Activated CD4-positive, alpha-beta T cell treated with anti-CD3 and anti-CD28 coated beads, Interleukin-2, amount 50 U/mL, for 24 hours (primary cell): Measurements from ENCODE around the gene ACOX1.
A peak's percentile ranks its signal among the peaks of the same experiment; 100 is the strongest.

Experiments used
- DNase-seq, 2 donors: peaks; one replicate each; pipeline ENCODE4 v3.0.0-alpha.2; 2020; ENCODE audit warnings: low read depth in 1 of 2, low spot score in 1 of 2

Gene ACOX1

DNA sequence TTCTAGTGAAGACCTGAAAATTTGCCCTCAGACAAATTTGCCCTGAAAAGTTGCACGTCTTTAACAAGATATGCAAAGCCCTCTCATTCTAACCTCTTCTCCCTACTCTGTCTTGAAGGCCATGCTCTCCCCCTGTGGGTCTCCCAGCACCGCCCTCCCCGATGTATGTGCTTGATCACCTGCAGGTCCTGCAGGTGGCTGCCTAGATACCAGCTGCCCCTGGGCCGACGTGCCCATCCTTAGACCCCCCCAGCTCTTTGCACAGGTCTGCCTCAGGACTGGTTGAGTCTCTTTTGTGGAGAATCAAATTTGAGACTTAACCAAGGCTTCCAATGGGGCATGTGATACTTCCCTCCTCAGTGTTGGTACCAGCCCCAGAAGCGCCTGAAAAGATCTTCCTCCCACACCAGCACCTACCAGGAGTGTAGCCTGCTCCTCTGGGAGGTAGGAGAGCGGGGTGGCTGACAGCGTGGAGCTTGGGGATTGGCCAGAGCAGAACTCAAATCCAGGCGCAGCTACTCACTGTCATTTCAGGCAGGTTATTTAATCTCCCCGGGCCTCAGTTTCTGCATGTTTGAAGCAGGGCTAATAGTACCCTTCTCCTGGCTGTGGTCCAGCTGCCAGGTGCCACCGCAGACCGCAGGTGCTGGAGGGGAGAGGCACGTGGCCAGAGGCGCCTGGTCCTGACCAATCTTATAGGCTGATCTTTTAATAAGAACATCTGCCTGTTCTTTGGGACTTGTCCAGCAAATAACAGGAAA lies 69.7 kb downstream of the ACOX1 start:
- no peak for DNase-seq

DNA sequence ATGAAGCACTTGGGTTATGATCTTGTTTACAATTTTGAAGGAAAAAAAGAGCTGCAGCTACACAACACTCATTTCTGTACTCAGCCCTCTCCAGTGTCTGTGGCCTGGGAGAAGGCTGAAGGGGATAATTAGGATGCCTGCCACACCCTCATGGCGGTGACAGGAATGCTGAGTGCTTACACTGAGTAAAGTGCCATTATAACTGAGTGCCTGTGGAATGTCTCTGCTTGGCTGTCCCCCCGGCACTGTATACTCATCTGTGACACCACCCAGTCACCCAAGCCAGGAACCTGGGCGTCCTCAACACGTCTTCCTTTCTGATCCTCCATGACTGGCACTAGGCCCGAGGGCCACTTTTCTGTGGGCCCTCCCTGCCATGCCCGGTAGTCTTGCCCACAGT lies 70.8 kb downstream of the ACOX1 start:
- DNase-seq = no peak

DNA sequence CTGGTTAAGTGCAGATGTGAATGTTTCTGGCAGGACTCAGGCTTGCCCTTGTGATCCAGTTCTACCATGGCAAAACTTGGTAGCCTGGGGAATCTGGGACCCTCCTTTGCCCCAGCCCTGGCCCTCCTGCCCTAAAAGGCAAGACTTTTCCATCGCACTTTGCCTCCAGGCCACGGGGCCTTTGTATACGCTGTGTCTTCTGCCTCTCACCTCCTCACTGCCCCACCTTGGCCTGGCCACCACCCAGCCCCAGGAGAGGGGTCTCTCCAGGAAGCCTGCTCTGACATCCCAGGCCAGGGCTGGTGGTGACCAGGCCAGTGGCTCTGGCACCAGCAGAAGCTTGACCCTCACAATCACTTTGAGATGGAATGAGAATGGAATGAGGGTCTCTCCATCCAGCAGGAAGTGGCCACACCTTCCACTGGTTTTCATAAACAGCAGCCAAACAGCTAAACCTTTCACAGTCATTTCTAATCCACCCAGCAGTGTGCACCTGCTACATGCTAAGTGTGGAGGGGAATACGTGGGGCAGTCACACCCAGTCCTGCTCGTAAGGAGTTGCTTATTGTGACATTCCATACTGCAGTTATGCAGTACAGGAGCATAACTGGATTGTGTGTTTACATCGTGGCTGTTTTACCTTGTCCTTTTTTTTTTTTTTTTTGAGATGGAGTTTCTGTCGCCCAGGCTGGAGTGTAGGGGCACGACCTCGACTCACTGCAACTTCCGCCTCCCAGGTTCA lies 72.7 kb downstream of the ACOX1 start:
- DNase-seq = no peak

DNA sequence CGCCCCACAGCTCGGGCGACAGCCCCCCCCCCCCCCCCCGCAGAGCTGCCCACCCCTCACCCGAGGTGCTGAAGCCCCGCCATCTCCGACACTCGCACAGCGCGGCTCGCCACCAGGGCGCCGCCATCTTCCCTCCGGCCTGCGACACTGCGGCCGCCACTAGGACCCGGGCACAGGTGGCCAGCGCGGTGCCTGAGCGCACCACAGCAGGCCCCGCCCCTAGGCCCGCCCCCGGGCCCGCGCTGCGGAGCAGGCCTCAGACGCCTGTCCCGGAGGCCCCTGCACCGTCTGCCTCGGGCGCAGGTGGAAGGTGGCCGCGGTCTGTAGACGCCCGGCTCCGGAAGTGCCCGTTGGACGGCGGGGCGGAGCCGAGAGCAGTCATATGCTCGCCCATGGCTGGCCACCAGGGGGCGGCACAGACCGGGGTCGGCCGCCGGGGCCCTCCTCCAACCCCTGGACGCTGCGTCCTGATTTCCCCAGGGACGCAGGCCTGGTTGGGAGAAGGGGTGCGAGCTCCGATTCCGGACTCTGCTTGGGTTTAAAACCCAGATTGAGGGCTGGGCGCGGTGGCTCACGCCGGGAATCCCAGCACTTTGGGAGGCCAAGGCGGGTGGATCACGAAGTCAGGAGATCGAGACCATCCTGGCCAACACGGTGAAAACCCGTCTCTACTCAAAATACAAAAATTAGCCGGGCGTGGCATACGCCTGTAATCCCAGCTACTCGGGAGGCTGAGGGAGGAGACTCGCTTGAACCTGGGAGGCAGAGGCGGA lies 74.0 kb downstream of the ACOX1 start, which contains the start of gene MRPL38:
Gene MRPL38, minus strand, starts transcription at position 136 of the 773 bp plus-strand sequence. Its CDS starts 9 bp downstream, at position 127.
- peak; percentile 91 to 92 for DNase-seq

DNA sequence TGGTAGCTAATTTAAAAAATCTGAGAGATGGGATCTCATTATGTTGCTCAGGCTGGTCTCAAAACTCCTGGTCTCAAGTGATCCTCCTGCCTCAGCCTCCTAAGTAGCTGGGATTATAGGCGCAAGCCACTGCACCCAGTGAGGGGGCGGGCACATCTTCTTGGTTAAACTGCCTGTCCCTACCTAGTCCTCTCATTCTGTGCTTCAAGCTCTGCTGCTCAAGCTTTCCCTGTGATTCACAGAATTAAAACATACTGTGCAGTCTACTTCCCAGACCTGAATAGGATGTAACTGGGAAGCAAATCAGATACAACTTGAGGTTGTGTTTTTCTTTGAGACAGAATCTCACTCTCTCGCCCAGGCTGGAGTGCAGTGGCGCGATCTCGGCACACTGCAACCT lies 76.6 kb downstream of the ACOX1 start:
- DNase-seq = no peak

DNA sequence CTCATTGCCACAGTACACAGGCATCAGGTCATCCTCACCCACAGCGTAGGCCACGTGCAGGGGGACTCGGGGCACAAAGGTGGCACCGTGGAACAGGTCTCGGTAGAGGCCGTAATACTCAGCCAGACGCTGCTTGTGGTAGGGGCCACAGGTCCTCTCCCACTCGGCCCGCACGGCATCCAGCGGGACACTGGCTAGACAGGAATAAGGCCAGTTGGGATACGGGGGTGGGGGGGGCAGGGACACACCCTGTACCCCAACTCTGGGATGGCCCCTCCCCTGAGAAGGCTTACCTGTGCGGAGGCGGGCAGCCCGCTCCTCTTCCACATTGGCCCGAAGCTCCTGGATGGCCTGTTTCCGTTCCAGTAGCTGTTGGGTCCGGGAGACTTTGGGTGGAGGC lies 77.2 kb downstream of the ACOX1 start:
- DNase-seq = no peak

DNA sequence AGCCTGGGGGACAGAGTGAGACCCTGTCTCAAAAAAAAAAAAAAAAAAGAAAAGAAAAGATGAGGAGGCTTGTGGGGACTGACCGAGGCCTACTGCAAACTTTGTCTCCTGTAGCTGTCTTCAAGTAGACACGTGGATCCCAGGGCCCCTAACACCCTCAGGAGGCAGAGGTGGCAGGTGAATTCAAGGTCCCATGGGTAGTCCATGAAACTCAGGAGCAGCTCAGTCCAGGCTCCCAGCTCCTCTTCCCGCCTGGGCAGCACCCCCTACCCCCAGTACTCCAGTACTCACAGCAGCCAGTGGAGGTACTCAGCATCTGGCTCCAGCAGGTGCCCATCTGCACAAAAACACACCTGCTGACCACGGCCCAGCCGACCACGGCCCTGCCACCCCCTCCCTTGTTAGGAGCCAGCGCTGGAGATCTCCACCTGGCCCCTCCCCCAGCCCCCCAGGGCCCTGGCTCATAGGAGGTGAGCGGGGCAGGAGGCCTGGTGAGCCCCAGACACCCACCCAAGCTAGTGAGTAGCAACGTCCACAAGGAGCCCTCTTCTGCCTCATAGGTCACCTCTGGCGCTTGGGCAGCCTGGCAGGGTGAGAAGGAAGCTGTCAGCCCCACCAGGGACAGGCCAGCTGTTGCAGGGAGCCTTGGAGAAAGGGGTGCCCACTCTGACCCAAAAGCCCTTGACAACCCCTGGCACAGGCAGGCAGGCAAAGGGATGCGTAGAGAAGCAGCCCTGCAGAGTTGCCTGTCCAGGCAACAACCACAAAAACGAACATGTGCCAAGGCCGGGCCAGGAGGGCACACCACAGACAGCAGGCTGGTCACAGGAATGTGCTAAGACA lies 78.1 kb downstream of the ACOX1 start:
- no peak for DNase-seq

DNA sequence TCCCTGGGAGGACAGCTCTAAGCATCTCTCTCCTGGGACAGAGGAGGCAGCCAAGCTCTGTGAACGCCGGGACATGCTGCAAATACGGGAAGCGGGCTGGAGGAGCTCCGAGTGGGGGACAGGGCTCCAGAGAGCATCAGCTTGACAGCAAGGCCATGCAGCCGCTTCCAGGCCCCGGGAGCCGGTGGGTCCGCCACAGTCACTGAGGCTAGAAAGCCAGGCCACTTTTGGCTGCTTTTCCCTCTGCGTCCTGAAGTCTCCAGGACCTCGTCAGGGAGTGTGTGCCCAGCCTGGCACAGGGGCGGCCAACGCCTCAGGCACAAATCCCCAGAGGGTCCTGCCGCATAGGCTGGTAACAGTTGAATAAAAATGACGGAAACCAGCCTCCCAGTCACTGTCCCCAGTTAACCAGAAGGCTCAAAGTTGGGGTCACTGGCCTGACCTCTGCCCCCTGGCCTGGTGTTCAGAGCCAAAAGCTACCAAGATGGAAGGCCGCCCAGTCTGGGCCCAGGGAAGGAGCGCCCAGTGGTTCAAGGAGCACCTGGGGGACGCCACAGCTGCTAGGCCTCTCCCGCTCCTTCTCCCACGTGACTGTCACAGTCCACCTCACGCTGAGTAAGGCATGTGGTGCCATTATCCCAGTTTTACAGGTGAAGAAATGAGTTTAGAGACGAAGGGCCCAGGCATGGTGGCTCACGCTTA lies 79.0 kb downstream of the ACOX1 start:
- no peak for DNase-seq

DNA sequence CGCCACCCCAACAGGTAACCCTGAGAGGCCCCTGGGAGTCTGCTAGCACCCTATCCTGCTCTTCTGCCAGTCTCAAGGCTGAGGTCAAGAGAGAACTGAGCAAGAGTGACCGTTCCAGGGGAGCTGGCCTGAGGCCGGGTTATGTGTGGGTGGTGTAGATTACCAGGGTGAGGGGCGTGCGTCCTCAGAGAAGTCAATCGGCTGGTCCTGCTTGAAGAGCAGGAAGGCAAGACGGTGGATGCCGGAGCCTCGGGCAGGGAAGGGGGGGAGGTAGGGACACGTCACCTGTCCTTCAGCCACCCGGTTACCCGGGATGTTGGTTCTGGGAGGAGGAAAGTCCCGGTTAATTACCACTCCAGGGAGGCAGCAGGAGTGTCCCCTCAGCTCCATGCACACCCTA lies 79.6 kb downstream of the ACOX1 start:
- no peak for DNase-seq

DNA sequence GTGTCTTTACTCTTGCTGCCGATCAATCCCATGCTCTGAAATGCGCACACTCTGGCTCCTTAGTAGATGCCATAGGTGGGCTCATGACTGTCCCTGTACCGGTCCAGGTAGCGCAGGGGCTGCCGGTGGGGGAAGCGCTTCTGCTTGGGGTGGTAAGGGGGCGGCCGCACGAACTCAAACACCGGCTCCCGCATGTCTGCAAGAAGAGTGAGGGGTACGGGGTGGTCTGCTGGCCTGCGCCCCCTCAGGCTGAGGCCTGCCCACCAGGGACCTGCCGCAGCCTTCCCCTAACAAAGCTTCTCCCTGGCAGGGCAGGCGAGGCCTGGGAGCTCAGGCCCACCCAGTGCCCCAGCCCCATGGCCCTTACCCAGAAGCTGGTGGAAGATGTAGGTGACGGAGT lies 80.2 kb downstream of the ACOX1 start:
- no peak for DNase-seq

DNA sequence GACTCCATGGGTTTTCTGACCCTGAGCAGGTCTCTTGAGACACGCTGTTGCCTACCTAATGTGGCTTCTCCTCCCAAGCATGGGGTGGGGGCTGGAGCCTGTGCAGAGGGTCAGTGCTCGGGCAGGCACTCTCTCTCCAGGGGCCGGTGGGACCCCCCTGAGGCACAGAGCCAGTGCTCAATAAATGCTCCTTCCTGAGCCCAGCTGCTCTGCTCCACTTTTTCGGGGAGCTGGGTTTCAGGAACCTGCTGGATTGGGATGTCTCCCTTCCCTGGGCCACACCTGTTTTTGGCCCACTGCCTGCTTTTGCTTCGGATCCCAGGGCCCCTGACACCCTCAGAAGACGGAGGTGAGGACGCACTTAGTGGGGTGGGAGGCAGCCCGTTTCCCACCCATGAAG lies 80.9 kb downstream of the ACOX1 start:
- no peak for DNase-seq

DNA sequence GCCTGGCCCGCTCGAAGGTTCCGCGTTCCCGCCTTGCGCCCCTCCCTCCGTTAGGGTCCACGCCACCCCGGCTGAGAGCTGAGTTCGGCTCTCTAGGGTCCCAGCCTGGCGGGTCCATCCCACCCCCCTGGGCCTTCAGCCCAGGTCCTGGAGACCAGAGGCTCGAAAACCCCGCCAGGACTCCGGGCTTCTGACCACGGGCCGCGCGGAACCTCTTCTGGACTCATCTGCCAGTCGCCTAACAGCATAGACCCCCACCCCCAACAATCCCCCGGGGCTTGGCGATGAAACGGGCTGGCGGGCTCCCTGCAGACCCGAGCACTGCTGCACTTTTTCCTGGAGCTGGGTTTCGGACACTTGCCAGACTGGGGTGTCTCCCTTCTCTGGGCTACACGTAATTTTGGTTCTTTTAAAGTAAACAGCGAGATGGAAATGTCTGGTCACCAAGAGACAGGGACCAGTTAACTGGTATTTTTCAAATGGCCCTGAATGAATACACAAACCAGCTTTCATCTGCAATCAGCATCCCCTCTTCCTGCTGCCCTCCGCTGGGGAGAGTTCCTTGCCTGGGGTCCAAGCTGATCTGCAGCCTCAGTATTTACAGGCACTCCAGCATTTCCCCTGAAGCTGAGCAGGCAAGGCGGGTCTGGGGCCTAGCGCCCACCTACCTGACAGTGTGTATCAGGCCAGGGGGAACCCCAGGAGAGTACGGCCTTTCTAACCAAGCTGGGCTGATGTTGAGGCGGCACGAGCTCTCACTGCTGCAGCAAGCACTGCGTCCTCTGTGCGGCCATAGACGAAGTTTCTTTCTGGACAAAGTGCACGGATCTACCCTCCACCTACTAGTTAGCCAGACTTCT lies 81.6 kb downstream of the ACOX1 start:
- DNase-seq = no peak

DNA sequence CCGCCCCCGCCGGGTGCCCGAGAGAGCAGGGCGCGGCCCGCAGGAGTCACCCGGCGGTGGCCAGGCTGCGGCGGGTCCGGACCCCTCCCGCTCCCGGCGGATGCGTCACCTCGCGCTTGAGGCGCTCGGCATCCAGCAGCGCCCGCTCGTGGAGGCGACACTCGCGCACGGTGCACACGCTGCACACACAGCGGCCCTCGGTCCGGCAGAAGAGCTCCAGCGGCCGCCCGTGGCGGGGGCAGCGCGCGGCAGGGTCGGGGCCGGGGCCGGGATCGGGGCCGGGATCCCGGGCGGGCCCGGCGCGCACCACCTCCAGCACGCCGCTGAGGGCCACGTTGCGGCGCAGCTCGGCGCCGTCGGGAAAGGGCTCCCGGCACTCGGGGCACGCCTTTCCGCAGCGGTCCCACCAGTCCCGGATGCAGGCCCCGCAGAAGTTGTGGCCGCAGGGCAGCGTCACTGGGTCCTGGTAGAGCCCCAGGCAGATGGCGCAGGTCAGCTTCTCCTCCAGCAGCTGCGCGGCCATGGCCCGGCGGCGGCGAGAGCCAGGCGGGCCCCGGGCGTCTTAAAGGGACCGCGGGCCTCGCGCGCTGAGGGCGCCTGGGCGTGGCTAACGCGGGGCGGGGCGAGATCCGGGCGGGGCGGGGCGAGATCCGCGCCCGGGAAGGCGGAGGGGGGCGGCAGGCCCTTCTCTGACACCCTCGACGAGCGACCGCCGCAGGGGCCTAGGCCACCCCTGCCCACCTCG lies 82.4 kb downstream of the ACOX1 start, which contains the start of gene TRIM65:
Gene TRIM65, minus strand, starts transcription at position 537 of the 745 bp plus-strand sequence. Its CDS starts 14 bp downstream, at position 523.
- DNase-seq = peak; percentile 66 to 68

DNA sequence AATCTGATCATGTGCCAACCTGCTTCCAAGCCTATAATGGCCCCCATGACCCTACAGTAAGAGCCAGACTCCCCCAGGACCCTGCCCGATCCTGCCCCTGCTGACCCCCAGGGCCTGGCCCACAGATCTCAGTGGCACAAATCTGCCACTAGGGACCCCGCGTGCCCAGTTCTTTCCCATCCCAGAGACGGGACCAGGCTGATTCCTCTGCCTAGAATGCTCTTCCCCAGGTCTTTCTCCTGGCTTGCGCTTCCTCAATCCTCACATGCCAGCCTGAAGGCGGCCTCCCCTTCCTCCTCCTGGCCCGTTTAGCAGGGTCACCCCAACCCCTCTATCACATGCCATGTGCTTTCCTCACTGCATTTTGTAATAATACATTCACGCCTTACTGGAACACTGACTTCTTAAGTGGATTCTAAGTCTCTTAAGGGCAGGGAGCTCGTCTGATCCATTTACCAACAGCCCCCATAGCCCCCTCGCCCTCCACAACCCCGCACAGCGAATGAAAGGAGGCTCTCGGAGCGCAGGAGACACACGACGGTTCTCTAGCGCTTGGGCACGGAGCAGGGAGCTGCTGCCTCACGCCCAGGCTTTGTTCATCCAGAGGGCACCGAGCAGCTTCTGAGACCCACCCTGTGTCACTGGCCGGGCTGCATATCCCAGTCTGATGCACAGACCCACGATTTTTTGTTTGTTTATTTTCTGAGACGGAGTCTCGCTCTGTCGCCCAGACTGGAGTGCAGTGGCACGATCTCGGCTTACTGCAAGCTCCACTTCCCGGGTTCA lies 83.4 kb downstream of the ACOX1 start:
- no peak for DNase-seq

DNA sequence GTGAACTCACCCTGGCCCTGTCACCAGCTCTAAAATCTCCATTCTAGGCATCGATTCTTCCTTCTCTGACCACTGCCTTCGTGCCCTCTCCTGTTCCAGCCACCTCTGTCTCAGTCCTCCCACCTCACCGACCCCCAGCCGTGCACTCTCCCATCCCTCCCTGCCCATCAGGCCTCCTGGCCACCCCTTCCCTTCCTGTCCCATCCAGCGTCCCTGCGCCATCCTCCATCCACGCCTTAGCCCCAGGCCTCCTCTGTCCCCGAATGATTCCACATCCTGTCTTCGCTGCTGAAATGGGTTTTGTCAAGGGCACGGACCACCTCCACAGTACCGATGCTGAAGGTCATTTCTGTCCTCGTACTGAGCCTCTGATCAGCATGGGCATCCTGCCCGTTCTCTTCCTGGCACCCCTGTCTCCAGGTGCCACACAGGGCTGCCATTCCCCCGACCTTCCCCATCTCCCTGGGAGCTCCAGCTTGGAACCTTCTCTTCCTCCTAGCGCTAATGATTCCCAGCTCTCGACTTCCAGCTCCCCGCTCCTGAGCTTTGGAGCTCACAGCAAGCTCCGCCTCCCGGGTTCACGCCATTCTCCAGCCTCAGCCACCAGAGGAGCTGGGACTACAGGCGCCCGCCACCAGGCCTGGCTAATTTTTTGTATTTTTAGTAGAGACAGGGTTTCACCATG lies 84.8 kb downstream of the ACOX1 start:
- DNase-seq = no peak

DNA sequence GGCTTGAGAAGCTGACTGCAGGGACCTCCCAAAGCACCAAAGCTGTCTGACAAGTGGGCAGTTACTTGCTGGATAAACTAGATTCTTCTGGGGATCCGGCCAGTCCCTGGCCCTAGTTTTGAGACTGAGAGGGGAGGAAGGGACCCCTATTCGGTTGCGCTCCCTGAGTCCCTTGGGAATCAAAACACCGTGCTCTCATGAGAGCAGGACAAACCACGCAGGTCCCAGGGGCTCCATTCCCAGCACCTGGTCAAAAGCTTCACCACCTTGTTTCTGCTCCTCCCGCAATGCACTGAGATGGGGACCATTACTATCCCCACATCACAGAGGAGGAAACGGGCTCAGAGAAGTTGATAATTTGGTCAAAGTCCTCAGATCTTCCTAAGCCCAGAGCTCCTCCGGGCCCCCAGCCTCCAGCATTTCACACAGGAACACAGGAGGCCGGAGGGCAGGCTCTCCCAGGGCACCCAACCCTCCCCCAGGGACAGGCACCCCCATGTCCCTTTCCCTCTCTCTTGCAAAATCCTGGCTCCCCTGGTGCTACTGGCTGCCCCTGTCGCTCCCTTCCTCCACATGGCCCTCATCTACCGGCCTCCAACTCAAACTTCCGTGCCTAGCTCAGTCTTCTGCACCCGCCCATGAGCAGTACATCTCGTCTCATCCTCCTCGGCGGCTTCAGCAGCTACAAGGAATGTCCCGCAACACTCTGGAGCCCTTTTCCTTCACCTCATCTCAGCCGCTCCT lies 85.5 kb downstream of the ACOX1 start:
- DNase-seq = no peak
